PFSK-1 (cell line): ENCODE measurements around the gene PPP2R2B.

Experiments
- FOXP2 ChIP-seq: optimal IDR thresholded peaks from 2 replicates; pipeline ENCODE3; 2011; ENCODE audit warnings: borderline replicate concordance, control low read depth, inconsistent platforms; ENCODE audit not compliant: insufficient read depth; ENCODE audit errors: extremely low read length, extremely low read depth
- POLR2AphosphoS5 ChIP-seq: IDR thresholded peaks from 2 replicates; pipeline ENCODE4 v1.6.1; 2012; ENCODE audit warnings: low read depth, mild to moderate bottlenecking, control low read depth, low read length, moderate library complexity
- SIN3A ChIP-seq: IDR thresholded peaks from 2 replicates; pipeline ENCODE4 v1.6.1; 2012; ENCODE audit warnings: mild to moderate bottlenecking, low read length, moderate library complexity, borderline replicate concordance; ENCODE audit not compliant: insufficient read depth
- TAF1 ChIP-seq: IDR thresholded peaks from 2 replicates; pipeline ENCODE4 v1.6.1; 2012; ENCODE audit warnings: low read length, control low read depth, borderline replicate concordance; ENCODE audit not compliant: insufficient read depth
- TF ChIP-seq, protein P1 (sequence below), 2 experiments: IDR thresholded peaks; 2 replicates each; pipeline versions ENCODE4 v1.6.1 to v1.8.0; 2011 to 2012; ENCODE audit warnings: low read depth in 2 of 2, low read length in 2 of 2, control low read depth in 1 of 2, inconsistent platforms in 1 of 2, mild to moderate bottlenecking in 1 of 2, moderate library complexity in 1 of 2; ENCODE audit not compliant: insufficient read depth in 1 of 2

DNA sequence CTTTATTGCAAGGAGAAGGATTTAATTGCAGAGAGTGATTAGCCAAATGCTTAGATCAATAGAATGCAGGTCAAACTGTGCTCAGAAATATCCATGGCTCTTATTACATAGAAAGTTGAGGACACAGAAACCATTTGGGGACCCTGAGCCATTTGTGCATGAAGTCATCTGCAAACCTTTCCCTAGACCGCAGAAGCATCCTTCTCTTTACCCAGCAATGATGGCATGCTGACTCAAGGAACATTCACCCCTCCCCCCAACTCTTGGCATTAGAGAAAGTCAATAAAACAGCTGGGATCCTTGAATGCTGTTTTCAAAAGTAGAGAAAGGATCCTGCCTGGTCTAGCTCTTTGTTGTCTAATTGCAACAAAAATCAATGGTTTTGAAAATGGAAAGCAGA is 73.5 kb downstream of the PPP2R2B start:
- TF ChIP-seq TAF1 (no peak), POLR2AphosphoS5 (no peak), FOXP2 (no peak), SIN3A (no peak)
- TF ChIP-seq, protein P1, sequence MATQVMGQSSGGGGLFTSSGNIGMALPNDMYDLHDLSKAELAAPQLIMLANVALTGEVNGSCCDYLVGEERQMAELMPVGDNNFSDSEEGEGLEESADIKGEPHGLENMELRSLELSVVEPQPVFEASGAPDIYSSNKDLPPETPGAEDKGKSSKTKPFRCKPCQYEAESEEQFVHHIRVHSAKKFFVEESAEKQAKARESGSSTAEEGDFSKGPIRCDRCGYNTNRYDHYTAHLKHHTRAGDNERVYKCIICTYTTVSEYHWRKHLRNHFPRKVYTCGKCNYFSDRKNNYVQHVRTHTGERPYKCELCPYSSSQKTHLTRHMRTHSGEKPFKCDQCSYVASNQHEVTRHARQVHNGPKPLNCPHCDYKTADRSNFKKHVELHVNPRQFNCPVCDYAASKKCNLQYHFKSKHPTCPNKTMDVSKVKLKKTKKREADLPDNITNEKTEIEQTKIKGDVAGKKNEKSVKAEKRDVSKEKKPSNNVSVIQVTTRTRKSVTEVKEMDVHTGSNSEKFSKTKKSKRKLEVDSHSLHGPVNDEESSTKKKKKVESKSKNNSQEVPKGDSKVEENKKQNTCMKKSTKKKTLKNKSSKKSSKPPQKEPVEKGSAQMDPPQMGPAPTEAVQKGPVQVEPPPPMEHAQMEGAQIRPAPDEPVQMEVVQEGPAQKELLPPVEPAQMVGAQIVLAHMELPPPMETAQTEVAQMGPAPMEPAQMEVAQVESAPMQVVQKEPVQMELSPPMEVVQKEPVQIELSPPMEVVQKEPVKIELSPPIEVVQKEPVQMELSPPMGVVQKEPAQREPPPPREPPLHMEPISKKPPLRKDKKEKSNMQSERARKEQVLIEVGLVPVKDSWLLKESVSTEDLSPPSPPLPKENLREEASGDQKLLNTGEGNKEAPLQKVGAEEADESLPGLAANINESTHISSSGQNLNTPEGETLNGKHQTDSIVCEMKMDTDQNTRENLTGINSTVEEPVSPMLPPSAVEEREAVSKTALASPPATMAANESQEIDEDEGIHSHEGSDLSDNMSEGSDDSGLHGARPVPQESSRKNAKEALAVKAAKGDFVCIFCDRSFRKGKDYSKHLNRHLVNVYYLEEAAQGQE (IDR thresholded peaks at IDR 0.05; ENCODE audit: insufficient read depth in 1 of 2, low read depth in 2 of 2, low read length in 2 of 2): no peak
